Activated CD8-positive, alpha-beta T cell treated with anti-CD3 and anti-CD28 coated beads for 36 hours (primary cell): Measurements from ENCODE around the gene TOMM22. TPM values are rescaled to one million over a fixed set of nuclear protein-coding genes. Genes with fewer than 3 reads are reported as not detected.

Source experiments
- ATAC-seq: fragments of 200-7000 bp; cut with Tn5 transposase; one replicate; pipeline ENCODE4 v1.10.0; 2021; ENCODE audit warnings: mild to moderate bottlenecking, moderate library complexity
- CTCF ChIA-PET: fragments of 350-600 bp; sonication (Branson Sonifier 250); formaldehyde crosslinking; loops from one replicate; lab custom pipeline; 2021; ENCODE audit warnings: antibody characterized with exemption; lab: Charles Lee
- POLR2A ChIA-PET: fragments of 350-600 bp; sonication (Branson Sonifier 250); formaldehyde crosslinking; loops from one replicate; lab custom pipeline; 2021; ENCODE audit warnings: antibody characterized with exemption; lab: Charles Lee
- DNase-seq: peaks from one replicate; pipeline ENCODE4 v3.0.0-alpha.2; 2020
- H3K27ac Mint-ChIP-seq: one replicate; pipeline ENCODE4 v1.8.0; 2021; ENCODE audit warnings: mild to moderate bottlenecking, mixed read lengths
- H3K27me3 Mint-ChIP-seq: one replicate; pipeline ENCODE4 v1.8.0; 2021; ENCODE audit warnings: mixed read lengths
- H3K36me3 Mint-ChIP-seq: one replicate; pipeline ENCODE4 v1.8.0; 2021; ENCODE audit warnings: low read depth, mixed read lengths
- H3K4me1 Mint-ChIP-seq: one replicate; pipeline ENCODE4 v1.8.0; 2021; ENCODE audit warnings: low read depth, mixed read lengths
- H3K4me3 Mint-ChIP-seq: one replicate; pipeline ENCODE4 v1.8.0; 2021; ENCODE audit warnings: mild to moderate bottlenecking, moderate library complexity, mixed read lengths
- H3K9me3 Mint-ChIP-seq: one replicate; pipeline ENCODE4 v1.8.0; 2021; ENCODE audit warnings: mixed read lengths
- intact Hi-C: fragments of 100-400 bp; cut with micrococcal nuclease; formaldehyde crosslinking; loops from one replicate; pipeline ENCODE4 v1.10.0; 2022
- total RNA-seq, 2 experiments: library from RNA; stranded (reverse); gene quantifications; one replicate each; pipeline ENCODE4 v1.2.3, GENCODE V29; 2021
- TF ChIP-seq, protein P1 (sequence below): fragments of 200-600 bp; IDR thresholded peaks from one replicate; pipeline ENCODE4 v1.8.0; 2022; ENCODE audit warnings: antibody characterized with exemption, mild to moderate bottlenecking

The TOMM22 gene
- total RNA-seq, 2 experiments from 2014 or later, result 155 to 158 TPM

- Mint-ChIP-seq H3K27ac (no peak overlapping the region), H3K4me1 (peaks cover 57% of the 10 kb centered on the region), H3K4me3 (no peak overlapping the region), H3K9me3 (no peaks in the 10 kb centered on the region), H3K36me3 (peaks cover 44% of the 10 kb centered on the region), H3K27me3 (no peaks in the 10 kb centered on the region)
- CTCF ChIA-PET, result interaction anchor here (2.0 kb wide), 1 partner anchor 14 kb away, joined by 7 read pairs; no protein-coding TSS in a partner anchor
- intact Hi-C loops, result no loop called here
- POLR2A ChIA-PET, result interaction anchor here (41.0 kb wide), 1 partner anchor 31 kb away, joined by 905 read pairs; the partner anchor contains the start of gene SUN2
- no peak for ATAC-seq
- no peak for DNase-seq
- TF ChIP-seq, protein P1, sequence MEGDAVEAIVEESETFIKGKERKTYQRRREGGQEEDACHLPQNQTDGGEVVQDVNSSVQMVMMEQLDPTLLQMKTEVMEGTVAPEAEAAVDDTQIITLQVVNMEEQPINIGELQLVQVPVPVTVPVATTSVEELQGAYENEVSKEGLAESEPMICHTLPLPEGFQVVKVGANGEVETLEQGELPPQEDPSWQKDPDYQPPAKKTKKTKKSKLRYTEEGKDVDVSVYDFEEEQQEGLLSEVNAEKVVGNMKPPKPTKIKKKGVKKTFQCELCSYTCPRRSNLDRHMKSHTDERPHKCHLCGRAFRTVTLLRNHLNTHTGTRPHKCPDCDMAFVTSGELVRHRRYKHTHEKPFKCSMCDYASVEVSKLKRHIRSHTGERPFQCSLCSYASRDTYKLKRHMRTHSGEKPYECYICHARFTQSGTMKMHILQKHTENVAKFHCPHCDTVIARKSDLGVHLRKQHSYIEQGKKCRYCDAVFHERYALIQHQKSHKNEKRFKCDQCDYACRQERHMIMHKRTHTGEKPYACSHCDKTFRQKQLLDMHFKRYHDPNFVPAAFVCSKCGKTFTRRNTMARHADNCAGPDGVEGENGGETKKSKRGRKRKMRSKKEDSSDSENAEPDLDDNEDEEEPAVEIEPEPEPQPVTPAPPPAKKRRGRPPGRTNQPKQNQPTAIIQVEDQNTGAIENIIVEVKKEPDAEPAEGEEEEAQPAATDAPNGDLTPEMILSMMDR, result no peak
These were observed 29.1 kb downstream of the TOMM22 start for GRCh38 chr22:38710866-38711265.

- Mint-ChIP-seq H3K4me1 (peaks cover 50% of the 10 kb centered on the region), H3K36me3 (peaks cover 45% of the 10 kb centered on the region), H3K27me3 (no peaks in the 10 kb centered on the region), H3K4me3 (no peak overlapping the region), H3K27ac (no peak overlapping the region), H3K9me3 (no peaks in the 10 kb centered on the region)
- no peak for DNase-seq
- TF ChIP-seq, protein P1, result no peak
- ATAC-seq, result no peak
- POLR2A ChIA-PET, result interaction anchor here (0.6 to 41.0 kb wide), 3 partner anchors 14 to 64 kb away, joined by 3 to 905 read pairs (median 3); partner anchors contain the start of gene SUN2
- CTCF ChIA-PET, result interaction anchor here (1.2 to 2.0 kb wide), 2 partner anchors 12 to 20 kb away, joined by 3 to 7 read pairs; no protein-coding TSS in a partner anchor
- intact Hi-C loops, result no loop called here
These were observed 30.9 kb downstream of the TOMM22 start for GRCh38 chr22:38712486-38713207.

GRCh38 chr22:38713921-38714320, 32.2 kb downstream of the TOMM22 start:
- intact Hi-C loops, result no loop called here
- peak overlapping the region; percentile 79 for H3K27ac Mint-ChIP-seq
- no peaks in the 10 kb centered on the region for H3K9me3 Mint-ChIP-seq
- DNase-seq, result no peak
- H3K4me1 Mint-ChIP-seq, result peaks cover 41% of the 10 kb centered on the region
- H3K27me3 Mint-ChIP-seq, result no peaks in the 10 kb centered on the region
- TF ChIP-seq, protein P1, result no peak
- ChIA-PET CTCF (interaction anchor here (2.8 to 3.4 kb wide), 2 partner anchors 11 to 19 kb away, joined by 8 to 13 read pairs; no protein-coding TSS in a partner anchor), POLR2A (interaction anchor here (1.0 to 41.0 kb wide), 2 partner anchors 15 to 28 kb away, joined by 3 to 905 read pairs; partner anchors contain the start of gene SUN2)
- no peak overlapping the region for H3K4me3 Mint-ChIP-seq
- H3K36me3 Mint-ChIP-seq, result peaks cover 38% of the 10 kb centered on the region
- ATAC-seq, result no peak

DNA sequence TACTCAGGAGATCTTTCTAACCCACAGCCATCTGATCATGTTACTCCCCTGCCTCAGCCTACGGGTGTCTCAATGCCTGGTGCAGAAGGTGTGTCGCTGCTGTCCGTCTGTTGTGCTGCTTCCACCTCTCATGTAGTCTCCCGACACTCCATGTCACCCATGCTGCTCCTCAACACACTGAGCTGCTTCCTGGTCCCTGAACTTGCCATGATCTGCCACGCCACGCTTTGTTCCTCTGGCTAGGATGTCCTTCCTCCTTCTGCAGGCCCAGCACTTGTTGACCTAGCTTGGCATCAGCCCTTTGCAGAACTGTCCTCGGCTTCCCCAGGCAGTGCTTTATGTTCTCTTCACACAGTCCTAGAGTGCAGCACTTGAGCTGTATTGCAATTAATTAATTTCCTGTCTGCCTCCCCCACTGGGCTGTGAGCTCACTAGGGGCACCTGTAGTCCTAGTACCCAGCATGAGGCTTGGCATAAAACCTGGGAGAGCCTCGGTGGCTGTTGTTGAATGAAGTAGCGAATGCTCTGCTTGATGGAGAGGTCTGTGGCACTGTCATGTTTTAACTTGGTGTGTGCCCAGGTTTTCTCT, 33.5 kb downstream of the TOMM22 start:
- Mint-ChIP-seq H3K4me1 (peaks cover 33% of the 10 kb centered on the region), H3K27me3 (no peaks in the 10 kb centered on the region), H3K36me3 (peaks cover 29% of the 10 kb centered on the region), H3K4me3 (no peak overlapping the region), H3K27ac (peak overlapping the region; percentile 2), H3K9me3 (no peaks in the 10 kb centered on the region)
- POLR2A ChIA-PET, result interaction anchor here (1.1 to 41.0 kb wide), 2 partner anchors 9 to 26 kb away, joined by 5 to 905 read pairs; partner anchors contain the start of genes GTPBP1 and SUN2
- intact Hi-C loops, result no loop called here
- DNase-seq, result no peak
- TF ChIP-seq, protein P1, result no peak
- CTCF ChIA-PET, result interaction anchor here (2.8 to 3.4 kb wide), 2 partner anchors 10 to 18 kb away, joined by 8 to 13 read pairs; no protein-coding TSS in a partner anchor
- no peak for ATAC-seq
